Liver (tissue), 9 donors: ENCODE measurements around the gene SLC12A6. TPM values are rescaled to one million over a fixed set of nuclear protein-coding genes. Genes with fewer than 3 reads are reported as not detected.

Source experiments
- DNase-seq: peaks from one replicate; pipeline ENCODE4 v3.0.0-alpha.2; 2017; ENCODE audit warnings: low spot score
- H3K27ac ChIP-seq, 2 donors: one replicate each; pipeline ENCODE4 v1.7.0; 2013; ENCODE audit warnings: inconsistent platforms in 2 of 2, low read length in 2 of 2, control low read depth in 1 of 2, low read depth in 1 of 2, mild to moderate bottlenecking in 1 of 2
- H3K27me3 ChIP-seq, 4 donors: one replicate each; pipeline versions ENCODE4 v1.6.1 to v1.7.0; 2013; ENCODE audit warnings: low read length in 3 of 4, inconsistent platforms in 1 of 4, mild to moderate bottlenecking in 1 of 4, moderate library complexity in 1 of 4; ENCODE audit not compliant: control insufficient read depth in 4 of 4, insufficient read depth in 4 of 4
- H3K36me3 ChIP-seq, 4 donors: one replicate each; pipeline versions ENCODE4 v1.6.1 to v1.7.0; 2013; ENCODE audit warnings: low read length in 3 of 4, mild to moderate bottlenecking in 3 of 4, low read depth in 1 of 4, moderate library complexity in 1 of 4; ENCODE audit not compliant: control insufficient read depth in 4 of 4, insufficient read depth in 3 of 4
- H3K4me1 ChIP-seq, 4 donors: one replicate each; pipeline versions ENCODE4 v1.6.1 to v1.7.0; 2013; ENCODE audit warnings: low read length in 3 of 4, mild to moderate bottlenecking in 3 of 4, moderate library complexity in 1 of 4; ENCODE audit not compliant: control insufficient read depth in 4 of 4, insufficient read depth in 4 of 4
- H3K4me3 ChIP-seq, 3 donors: one replicate each; pipeline versions ENCODE4 v1.6.1 to v1.7.0; 2013; ENCODE audit warnings: low read length in 3 of 3, control low read depth in 1 of 3, low read depth in 1 of 3, mild to moderate bottlenecking in 1 of 3
- H3K9ac ChIP-seq, 2 donors: one replicate each; pipeline ENCODE4 v1.7.0; 2013; ENCODE audit warnings: low read length in 2 of 2, mild to moderate bottlenecking in 2 of 2, moderate library complexity in 2 of 2, control low read depth in 1 of 2, low read depth in 1 of 2
- H3K9me3 ChIP-seq, 4 donors: one replicate each; pipeline versions ENCODE4 v1.6.1 to v1.7.0; 2013; ENCODE audit warnings: low read length in 3 of 4; ENCODE audit not compliant: control insufficient read depth in 4 of 4
- FOXA1 ChIP-seq: IDR thresholded peaks from 2 replicates; pipeline ENCODE4 v1.6.1; 2016; ENCODE audit warnings: antibody characterized with exemption
- GABPA ChIP-seq, 2 donors: IDR thresholded peaks in 1 of 2; conservative IDR thresholded peaks in 1 of 2; 2 replicates each; pipeline ENCODE4 v1.6.1; 2016; ENCODE audit warnings: antibody characterized with exemption in 2 of 2, mild to moderate bottlenecking in 1 of 2, moderate library complexity in 1 of 2
- HNF4G ChIP-seq: IDR thresholded peaks from 2 replicates; pipeline ENCODE4 v1.6.1; 2016; ENCODE audit warnings: antibody characterized with exemption
- JUND ChIP-seq, 2 donors: IDR thresholded peaks; 2 replicates each; pipeline ENCODE4 v1.6.1; 2016; ENCODE audit warnings: antibody characterized with exemption in 2 of 2
- NR2F2 ChIP-seq: IDR thresholded peaks from 2 replicates; pipeline ENCODE4 v1.6.1; 2016; ENCODE audit warnings: antibody characterized with exemption
- RAD21 ChIP-seq, 2 donors: IDR thresholded peaks; 2 replicates each; pipeline ENCODE4 v1.6.1; 2016; ENCODE audit warnings: antibody characterized with exemption in 2 of 2, mild to moderate bottlenecking in 2 of 2
- RXRA ChIP-seq, 2 donors: IDR thresholded peaks; 2 replicates each; pipeline ENCODE4 v1.6.1; 2017 to 2018; ENCODE audit warnings: antibody characterized with exemption in 2 of 2, mild to moderate bottlenecking in 1 of 2
- SP1 ChIP-seq: IDR thresholded peaks from 2 replicates; pipeline ENCODE4 v1.6.1; 2018; ENCODE audit warnings: antibody characterized with exemption, mild to moderate bottlenecking
- TAF1 ChIP-seq: conservative IDR thresholded peaks from 2 replicates; pipeline ENCODE4 v1.6.1; 2016; ENCODE audit warnings: antibody characterized with exemption, mild to moderate bottlenecking
- YY1 ChIP-seq: IDR thresholded peaks from 2 replicates; pipeline ENCODE4 v1.6.1; 2016; ENCODE audit warnings: antibody characterized with exemption, mild to moderate bottlenecking
- WGBS: extraction: QIAGEN DNeasy Blood & Tissue Kit; methylation state at CpG from one replicate; pipeline ENCODE4 v1.1.7; 2013; 5-methylcytosine and 5-hydroxymethylcytosine counted together
- polyA plus RNA-seq, 2 donors: library from polyadenylated mRNA; stranded (reverse) in 1 of 2; unstranded in 1 of 2; fragments of 200-250 nt in 1 of 2; fragments of >200 nt in 1 of 2; fragmentation: Nextera tagmentation in 1 of 2; extraction: Ambion mirVana in 1 of 2; gene quantifications; one replicate each; pipeline versions ENCODE4 v1.2.1 to v1.2.3, GENCODE V29; 2013 to 2015
- total RNA-seq, 2 donors: library from RNA; depleted of rRNA; stranded (reverse); fragments of >200 nt; gene quantifications; one replicate each; pipeline ENCODE4 v1.2.3, GENCODE V29; 2014
- TF ChIP-seq, protein P1 (sequence below): IDR thresholded peaks from 2 replicates; pipeline ENCODE4 v1.6.1; 2016; ENCODE audit warnings: antibody characterized with exemption, mild to moderate bottlenecking
- TF ChIP-seq, protein P2 (sequence below): IDR thresholded peaks from 2 replicates; pipeline ENCODE4 v1.6.1; 2016; ENCODE audit warnings: antibody characterized with exemption
- TF ChIP-seq, protein P3 (sequence below): fragments of 150-350 bp; IDR thresholded peaks from 2 replicates; pipeline ENCODE4 v1.5.1; 2017; ENCODE audit warnings: improper control_type of control experiment, low read depth, low read length; ENCODE audit not compliant: missing input control
- TF ChIP-seq, protein P4 (sequence below): IDR thresholded peaks from 2 replicates; pipeline ENCODE4 v1.6.1; 2016; ENCODE audit warnings: antibody characterized with exemption
- donor health status: healthy.
- donor health status: healthy.
- donor health status: healthy.
- donor health status: healthy.
- donor health status: healthy.

The SLC12A6 gene
- total and polyA plus RNA-seq, 4 donors, result 1.9 to 17.8 (median 7.1) TPM

GRCh38 chr15:34331809-34332208, 5.8 kb downstream of the SLC12A6 start (continued):
- TF ChIP-seq, protein P1, sequence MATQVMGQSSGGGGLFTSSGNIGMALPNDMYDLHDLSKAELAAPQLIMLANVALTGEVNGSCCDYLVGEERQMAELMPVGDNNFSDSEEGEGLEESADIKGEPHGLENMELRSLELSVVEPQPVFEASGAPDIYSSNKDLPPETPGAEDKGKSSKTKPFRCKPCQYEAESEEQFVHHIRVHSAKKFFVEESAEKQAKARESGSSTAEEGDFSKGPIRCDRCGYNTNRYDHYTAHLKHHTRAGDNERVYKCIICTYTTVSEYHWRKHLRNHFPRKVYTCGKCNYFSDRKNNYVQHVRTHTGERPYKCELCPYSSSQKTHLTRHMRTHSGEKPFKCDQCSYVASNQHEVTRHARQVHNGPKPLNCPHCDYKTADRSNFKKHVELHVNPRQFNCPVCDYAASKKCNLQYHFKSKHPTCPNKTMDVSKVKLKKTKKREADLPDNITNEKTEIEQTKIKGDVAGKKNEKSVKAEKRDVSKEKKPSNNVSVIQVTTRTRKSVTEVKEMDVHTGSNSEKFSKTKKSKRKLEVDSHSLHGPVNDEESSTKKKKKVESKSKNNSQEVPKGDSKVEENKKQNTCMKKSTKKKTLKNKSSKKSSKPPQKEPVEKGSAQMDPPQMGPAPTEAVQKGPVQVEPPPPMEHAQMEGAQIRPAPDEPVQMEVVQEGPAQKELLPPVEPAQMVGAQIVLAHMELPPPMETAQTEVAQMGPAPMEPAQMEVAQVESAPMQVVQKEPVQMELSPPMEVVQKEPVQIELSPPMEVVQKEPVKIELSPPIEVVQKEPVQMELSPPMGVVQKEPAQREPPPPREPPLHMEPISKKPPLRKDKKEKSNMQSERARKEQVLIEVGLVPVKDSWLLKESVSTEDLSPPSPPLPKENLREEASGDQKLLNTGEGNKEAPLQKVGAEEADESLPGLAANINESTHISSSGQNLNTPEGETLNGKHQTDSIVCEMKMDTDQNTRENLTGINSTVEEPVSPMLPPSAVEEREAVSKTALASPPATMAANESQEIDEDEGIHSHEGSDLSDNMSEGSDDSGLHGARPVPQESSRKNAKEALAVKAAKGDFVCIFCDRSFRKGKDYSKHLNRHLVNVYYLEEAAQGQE, result no peak
- TF ChIP-seq HNF4G, result no peak
- no peak for TF ChIP-seq FOXA1
- TF ChIP-seq YY1, result no peak
- TF ChIP-seq, protein P2, sequence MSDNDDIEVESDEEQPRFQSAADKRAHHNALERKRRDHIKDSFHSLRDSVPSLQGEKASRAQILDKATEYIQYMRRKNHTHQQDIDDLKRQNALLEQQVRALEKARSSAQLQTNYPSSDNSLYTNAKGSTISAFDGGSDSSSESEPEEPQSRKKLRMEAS, result no peak
- TF ChIP-seq SP1, result no peak
- no peak for TF ChIP-seq RAD21 (IDR thresholded peaks at IDR 0.05)

DNA sequence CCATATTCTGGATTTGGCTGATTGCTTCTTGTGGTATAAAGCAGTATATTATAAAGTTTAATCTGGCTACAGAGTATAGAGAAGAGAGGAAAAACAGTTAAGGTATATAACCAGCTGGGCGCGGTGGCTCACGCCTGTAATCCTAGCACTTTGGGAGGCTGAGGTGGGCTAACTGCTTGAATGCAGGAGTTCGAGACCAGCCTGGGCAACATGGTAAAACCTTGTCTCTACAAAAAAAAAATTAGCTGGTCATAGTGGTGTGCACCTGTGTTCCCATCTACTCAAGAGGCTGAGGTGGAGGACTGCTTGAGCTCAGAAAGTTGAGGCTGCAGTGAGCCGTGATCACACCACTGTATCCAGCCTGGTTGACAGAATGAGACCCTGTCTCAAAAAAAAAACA, 7.3 kb downstream of the SLC12A6 start:
- TF ChIP-seq SP1 (no peak), TAF1 (no peak), JUND (IDR thresholded peaks at IDR 0.05) (no peak), GABPA (IDR thresholded peaks at IDR 0.05 in 1 of 2, conservative IDR thresholded peaks at IDR 0.05 in 1 of 2) (no peak)
- TF ChIP-seq, protein P3, sequence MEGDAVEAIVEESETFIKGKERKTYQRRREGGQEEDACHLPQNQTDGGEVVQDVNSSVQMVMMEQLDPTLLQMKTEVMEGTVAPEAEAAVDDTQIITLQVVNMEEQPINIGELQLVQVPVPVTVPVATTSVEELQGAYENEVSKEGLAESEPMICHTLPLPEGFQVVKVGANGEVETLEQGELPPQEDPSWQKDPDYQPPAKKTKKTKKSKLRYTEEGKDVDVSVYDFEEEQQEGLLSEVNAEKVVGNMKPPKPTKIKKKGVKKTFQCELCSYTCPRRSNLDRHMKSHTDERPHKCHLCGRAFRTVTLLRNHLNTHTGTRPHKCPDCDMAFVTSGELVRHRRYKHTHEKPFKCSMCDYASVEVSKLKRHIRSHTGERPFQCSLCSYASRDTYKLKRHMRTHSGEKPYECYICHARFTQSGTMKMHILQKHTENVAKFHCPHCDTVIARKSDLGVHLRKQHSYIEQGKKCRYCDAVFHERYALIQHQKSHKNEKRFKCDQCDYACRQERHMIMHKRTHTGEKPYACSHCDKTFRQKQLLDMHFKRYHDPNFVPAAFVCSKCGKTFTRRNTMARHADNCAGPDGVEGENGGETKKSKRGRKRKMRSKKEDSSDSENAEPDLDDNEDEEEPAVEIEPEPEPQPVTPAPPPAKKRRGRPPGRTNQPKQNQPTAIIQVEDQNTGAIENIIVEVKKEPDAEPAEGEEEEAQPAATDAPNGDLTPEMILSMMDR, result no peak
- TF ChIP-seq, protein P4, sequence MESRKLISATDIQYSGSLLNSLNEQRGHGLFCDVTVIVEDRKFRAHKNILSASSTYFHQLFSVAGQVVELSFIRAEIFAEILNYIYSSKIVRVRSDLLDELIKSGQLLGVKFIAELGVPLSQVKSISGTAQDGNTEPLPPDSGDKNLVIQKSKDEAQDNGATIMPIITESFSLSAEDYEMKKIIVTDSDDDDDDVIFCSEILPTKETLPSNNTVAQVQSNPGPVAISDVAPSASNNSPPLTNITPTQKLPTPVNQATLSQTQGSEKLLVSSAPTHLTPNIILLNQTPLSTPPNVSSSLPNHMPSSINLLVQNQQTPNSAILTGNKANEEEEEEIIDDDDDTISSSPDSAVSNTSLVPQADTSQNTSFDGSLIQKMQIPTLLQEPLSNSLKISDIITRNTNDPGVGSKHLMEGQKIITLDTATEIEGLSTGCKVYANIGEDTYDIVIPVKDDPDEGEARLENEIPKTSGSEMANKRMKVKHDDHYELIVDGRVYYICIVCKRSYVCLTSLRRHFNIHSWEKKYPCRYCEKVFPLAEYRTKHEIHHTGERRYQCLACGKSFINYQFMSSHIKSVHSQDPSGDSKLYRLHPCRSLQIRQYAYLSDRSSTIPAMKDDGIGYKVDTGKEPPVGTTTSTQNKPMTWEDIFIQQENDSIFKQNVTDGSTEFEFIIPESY, result no peak
- Histone ChIP-seq H3K27ac (no peak overlapping the region), H3K27me3 (no peaks in the 10 kb centered on the region), H3K4me1 (no peaks in the 10 kb centered on the region), H3K36me3 (no peaks in the 10 kb centered on the region), H3K9me3 (no peaks in the 10 kb centered on the region), H3K9ac (no peak overlapping the region), H3K4me3 (no peak overlapping the region)
- no peak for DNase-seq
- 98% methylated on average over 5 of the region's 5 CpGs for WGBS

DNA sequence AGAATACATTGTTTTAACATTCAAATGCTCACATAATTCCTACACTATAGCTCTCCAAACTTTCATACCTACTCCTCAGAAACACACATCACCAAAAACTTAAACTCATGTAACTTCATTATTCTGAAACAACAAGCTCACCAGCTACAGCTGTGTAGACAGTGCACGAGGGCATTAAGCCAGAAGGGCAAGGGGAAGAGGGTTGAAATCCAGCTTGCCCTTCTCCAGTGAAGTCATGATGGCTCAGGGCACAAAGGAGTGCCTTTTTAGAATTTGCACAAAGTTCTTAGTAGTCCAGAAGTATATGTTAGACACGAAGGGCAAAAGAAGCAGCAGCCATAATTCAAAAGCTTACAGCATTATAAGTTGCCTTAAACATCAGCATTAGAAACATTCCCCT, 8.6 kb downstream of the SLC12A6 start:
- TF ChIP-seq, protein P3, result no peak
- no peak for TF ChIP-seq SP1
- no peak for TF ChIP-seq FOXA1
- TF ChIP-seq YY1, result no peak
- no peak for TF ChIP-seq NR2F2
- no peak for TF ChIP-seq RXRA (IDR thresholded peaks at IDR 0.05)
- no peak for TF ChIP-seq JUND (IDR thresholded peaks at IDR 0.05)
- TF ChIP-seq RAD21 (IDR thresholded peaks at IDR 0.05), result no peak
- H3K4me3 ChIP-seq, result no peak overlapping the region
- H3K27me3 ChIP-seq, result no peaks in the 10 kb centered on the region
- WGBS, result 82% methylated on average over 2 of the region's 2 CpGs
- no peaks in the 10 kb centered on the region for H3K4me1 ChIP-seq
- H3K36me3 ChIP-seq, result no peaks in the 10 kb centered on the region
- H3K9ac ChIP-seq, result no peak overlapping the region
- no peaks in the 10 kb centered on the region for H3K9me3 ChIP-seq
- no peak for DNase-seq
- no peak overlapping the region for H3K27ac ChIP-seq
